Stimulated activated CD8-positive, alpha-beta memory T cell treated with anti-CD3 and anti-CD28 coated beads, Interleukin-12 subunit alpha, Interleukin-12 subunit beta, amount 100 ng/mL, for 4 hours (primary cell): Measurements from ENCODE around the gene PDGFA.

Experiments used
- DNase-seq: peaks from one replicate; pipeline ENCODE4 v3.0.0-alpha.2; 2020; ENCODE audit warnings: low read depth

The PDGFA gene

GRCh38 chr7:519484-520390 lies at the start of gene PDGFA:
PDGFA (minus strand) TSS chr7:519846; CDS start chr7:519001, 845 bp downstream.
- no peak for DNase-seq

- DNase-seq = no peak
Measured at GRCh38 chr7:568031-568951, 48.6 kb upstream of the PDGFA start.

- no peak for DNase-seq
Measured at GRCh38 chr7:567305-567883, 47.7 kb upstream of the PDGFA start.

- no peak for DNase-seq
Measured at GRCh38 chr7:566100-566499, 46.5 kb upstream of the PDGFA start.

GRCh38 chr7:564176-564865 lies 44.7 kb upstream of the PDGFA start:
- DNase-seq = no peak

- DNase-seq = no peak
Measured at GRCh38 chr7:563629-564170, 44.1 kb upstream of the PDGFA start.

GRCh38 chr7:562789-563628 lies 43.4 kb upstream of the PDGFA start:
- no peak for DNase-seq

GRCh38 chr7:562374-562675 lies 42.7 kb upstream of the PDGFA start:
- DNase-seq = no peak

- DNase-seq = no peak
Measured at GRCh38 chr7:561631-562373, 42.2 kb upstream of the PDGFA start.

- DNase-seq = no peak
Measured at GRCh38 chr7:560966-561630, 41.5 kb upstream of the PDGFA start.

GRCh38 chr7:559396-559705 lies 39.7 kb upstream of the PDGFA start:
- DNase-seq = no peak

GRCh38 chr7:557558-557881 lies 37.9 kb upstream of the PDGFA start:
- no peak for DNase-seq

GRCh38 chr7:556837-557557 lies 37.4 kb upstream of the PDGFA start:
- no peak for DNase-seq

GRCh38 chr7:556291-556826 lies 36.7 kb upstream of the PDGFA start:
- no peak for DNase-seq

- DNase-seq = no peak
Measured at GRCh38 chr7:555551-556160, 36.0 kb upstream of the PDGFA start.

GRCh38 chr7:553636-554111 lies 34.0 kb upstream of the PDGFA start:
- no peak for DNase-seq

- DNase-seq = no peak
Measured at GRCh38 chr7:552868-553635, 33.4 kb upstream of the PDGFA start.
